Stimulated activated CD4-positive, alpha-beta T cell treated with anti-CD3 and anti-CD28 coated beads, TNF-alpha, amount 100 ng/mL, for 4 hours (primary cell): ENCODE measurements around the gene LSM8.
A peak's percentile ranks its signal among the peaks of the same experiment; 100 is the strongest.
"Not testable (repeated sequence)": the region's sequence is repeated elsewhere in the genome, so short reads cannot be mapped to it uniquely, and the experiment has no call there.

Source experiments
- DNase-seq, 3 experiments: peaks; one replicate each; pipeline ENCODE4 v3.0.0-alpha.2; 2020; ENCODE audit warnings: low read depth in 3 of 3

The LSM8 gene

DNA sequence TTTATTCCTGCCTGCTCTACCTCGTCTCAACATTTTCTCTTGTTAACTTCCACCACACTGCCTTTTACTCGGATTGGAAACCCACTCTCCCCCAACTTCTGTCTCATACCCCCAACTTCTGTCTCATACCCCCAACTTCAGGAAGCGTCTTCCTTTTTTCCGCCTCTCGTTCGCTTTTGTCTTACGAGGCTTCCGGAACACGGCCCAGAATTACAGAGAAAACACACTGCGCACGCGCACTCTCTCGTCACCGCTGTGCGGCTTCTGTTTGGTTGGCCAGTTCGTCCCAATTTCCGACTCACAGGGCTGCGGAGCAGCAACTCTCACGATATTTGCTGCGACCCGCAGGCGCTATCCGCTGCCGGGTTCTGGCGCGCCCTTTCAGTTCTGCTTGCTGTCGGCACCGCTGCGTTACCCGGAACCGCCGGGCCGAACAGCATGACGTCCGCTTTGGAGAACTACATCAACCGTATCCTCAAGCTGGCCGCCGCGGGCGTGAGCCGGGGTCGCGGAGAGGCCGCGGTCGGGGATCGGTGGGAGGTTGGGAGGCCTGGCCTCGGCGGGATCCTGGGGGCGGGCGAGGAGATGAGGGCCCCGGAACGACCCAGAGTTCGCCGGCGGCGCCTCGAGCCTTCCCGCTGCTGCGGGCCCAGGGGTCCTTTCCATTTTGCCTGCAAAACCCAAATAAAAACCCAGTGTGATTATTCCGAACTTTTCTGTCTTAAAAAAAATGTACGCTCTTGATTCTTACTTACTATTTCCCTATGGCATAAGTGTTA lies at the start of gene LSM8:
Gene LSM8 (plus strand): TSS at position 379 of the 779 bp plus-strand sequence. CDS start 60 bp downstream, at position 439.
- peak; percentile 93 to 95 (median 94) for DNase-seq

DNA sequence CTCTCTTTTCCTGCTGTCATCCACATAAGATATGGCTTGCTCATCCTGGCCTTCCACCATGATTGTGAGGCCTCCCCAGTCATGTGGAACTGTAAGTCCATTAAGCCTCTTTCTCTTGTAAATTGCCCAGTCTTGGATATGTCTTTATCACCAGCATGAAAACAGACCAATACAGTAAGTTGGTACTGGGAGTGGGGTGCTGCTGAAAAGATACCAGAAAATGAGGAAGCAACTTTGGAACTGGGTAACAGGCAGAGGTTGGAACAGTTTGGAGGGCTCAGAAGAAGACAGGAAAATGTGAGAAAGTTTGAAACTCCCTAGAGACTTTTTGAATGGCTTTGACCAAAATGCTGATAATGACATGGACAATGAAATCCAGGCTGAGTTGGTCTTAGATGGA lies 49.5 kb upstream of the LSM8 start:
- DNase-seq: not testable (repeated sequence)

DNA sequence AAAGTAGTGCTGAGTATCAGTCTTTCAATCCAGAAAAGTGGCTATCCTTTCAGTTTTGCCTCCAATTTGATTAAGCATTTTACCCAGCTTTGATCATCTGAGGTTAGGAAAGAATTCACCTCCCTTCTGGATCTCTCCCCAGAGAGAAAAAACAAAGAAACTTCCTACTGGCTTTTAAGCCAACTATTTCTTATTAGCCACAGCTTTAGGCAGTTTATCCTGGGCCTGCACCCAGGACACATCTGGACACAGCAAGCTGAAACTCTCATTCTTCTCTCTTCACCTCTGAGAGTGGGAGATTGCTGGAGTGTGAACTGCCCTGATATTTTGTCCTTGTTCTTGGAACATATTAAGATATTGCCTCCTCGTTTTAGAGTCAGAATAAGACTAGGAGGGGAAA lies 43.5 kb upstream of the LSM8 start:
- DNase-seq: no peak

DNA sequence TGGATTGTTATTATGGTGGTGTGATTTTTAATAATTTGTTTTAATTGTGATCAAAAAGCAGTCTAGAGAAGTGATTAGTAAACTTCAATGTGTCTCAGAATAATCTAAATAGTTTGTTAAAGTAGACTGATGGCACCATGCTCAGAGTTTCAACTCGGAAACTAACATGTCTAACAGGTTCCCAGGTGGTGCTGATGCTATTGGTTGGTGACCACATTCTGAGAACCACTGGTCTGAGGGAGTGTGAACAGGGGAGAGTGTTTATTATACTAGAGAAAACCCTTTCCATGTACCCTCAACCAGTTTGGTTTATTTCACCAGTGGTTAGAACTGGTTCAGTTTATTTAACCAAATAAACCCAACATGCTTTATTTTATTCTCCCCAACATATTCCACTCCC lies 42.0 kb upstream of the LSM8 start:
- DNase-seq: no peak

DNA sequence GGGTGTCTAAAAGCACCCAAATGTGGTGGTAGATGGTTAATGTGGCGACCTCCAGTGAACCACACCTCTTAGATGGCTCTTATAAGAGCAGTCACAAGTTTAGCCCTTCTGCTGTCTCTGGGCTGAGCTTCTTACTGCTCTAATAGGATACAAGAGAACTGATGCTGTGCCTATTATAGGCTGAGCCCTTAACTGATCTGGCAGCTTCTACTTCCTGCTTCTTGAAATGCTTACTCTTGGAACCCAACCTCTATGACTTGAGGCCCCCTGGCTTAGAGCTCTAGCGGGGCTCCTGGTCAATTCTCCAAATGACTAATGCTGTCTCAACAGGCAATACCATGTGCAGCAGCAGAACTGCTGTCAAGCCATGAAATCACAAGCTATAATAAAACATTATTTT lies 35.0 kb upstream of the LSM8 start:
- DNase-seq: no peak

DNA sequence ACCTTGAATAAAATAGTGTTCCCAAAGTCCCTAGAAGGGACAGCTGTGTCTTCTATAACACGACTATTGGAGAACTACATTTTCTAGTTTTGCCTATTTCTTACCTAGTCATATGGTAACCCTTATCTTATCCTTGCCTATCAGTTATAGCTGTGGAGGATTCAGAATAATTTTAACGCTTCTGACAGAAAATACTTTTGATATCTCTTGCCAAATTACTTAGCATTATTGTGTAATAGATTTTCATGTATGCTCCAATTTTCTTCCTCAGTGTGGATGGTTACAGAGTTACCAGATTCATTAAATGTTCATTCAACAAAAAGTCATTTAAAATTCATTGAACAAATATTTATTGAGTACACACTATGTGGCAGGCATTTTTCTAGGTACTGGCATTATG lies 34.6 kb upstream of the LSM8 start:
- no peak for DNase-seq

DNA sequence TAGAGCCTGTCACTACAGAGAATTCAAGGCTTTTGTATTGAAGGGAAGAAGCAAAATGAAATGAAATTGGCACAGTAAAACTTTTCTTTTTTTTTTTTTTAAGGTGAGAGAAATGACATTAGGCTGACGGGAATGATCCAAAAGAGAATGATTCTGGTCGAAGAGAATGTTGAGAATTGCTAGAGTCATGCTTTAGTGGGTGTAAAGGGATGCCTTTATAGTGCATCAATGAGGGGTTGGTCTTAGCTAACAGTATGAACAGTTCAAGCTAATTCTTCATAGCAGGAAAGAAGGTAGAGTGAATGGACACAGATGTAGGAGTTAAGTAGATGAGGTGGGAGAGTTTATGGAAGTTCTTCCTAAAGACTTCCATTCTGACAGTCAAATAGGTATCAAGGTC lies 32.3 kb upstream of the LSM8 start:
- DNase-seq: no peak

DNA sequence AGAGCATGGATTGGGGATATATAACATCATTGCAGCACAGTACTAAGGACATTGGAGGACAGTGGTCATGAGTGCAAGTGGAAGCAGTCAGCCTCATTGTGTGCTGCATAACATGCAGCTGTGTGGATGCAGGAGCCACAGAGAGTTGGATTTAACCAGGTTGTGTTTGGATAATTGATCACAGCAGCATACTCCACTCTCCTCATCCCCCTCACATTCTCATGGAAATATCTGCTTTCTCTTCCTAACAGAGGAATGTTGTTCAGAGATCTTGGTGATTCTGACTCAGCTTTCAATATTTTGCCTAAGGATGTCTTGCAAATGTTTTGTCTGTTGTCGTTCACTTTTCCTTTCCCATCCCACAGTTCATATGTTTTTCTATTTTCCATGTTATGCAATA lies 31.8 kb upstream of the LSM8 start:
- no peak for DNase-seq

DNA sequence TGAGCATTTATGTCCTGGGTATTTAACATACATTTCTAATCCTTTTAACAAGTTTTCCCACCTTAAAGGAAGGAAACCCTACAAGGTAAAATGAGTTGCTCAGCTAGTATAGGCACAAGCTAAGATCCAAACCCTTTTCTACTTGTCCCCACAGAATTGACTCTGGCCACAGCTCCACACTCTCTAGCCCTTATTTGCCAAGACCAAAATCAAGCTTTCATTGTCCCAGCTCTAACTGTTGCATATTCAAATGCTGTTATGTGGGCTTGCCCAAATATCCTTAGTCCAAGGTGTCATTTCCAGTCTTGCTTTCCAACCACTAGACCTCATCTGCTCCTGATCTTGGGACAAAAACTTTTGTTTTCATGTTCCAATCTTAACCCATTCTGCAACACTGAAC lies 31.3 kb upstream of the LSM8 start:
- DNase-seq: no peak

DNA sequence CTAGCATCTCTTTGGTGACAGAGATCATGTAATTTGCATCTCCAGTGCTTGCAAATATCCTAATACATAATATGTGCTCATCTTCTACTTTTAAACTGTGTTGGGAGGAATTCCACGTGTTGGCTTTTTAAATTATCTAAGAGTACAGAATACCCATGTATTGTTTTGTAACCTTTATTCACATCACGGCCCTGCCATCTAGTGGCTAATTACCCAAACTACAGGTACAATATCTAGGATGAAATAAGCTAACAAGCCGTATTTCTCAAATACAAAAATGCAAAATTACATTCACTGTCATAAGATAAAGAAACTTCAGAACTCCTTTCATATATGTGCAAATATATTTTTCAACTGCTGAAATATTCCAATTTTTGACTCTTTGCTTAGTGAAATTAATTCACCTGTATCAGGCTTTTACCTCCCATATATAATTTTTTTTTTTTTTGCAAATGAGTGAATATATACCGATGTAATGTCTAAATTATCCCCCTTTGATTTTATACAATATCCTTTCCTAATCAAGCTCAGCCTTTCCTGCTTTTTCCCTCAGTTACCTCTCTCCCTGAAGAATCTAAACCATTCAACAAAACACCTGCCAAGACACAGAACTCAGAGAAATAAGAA lies 30.3 kb upstream of the LSM8 start:
- DNase-seq: no peak

DNA sequence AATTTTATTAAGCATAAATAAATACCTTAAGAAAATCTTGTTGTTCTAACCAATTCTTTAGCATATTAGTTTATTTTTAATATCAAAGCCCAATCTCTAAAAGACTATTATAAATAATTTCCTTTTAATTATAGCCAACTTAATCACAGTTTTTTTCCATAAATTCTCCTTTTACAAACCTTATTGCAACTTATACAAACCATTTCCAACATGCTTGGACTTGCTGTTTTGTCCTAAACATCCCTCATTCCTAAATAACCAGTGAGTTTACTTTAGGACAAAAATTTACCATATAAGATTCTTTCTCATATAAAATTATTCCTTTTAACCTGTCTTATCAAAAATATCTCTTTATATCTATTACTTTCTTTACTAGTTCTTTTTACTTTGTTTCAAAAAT lies 25.2 kb upstream of the LSM8 start:
- no peak for DNase-seq

DNA sequence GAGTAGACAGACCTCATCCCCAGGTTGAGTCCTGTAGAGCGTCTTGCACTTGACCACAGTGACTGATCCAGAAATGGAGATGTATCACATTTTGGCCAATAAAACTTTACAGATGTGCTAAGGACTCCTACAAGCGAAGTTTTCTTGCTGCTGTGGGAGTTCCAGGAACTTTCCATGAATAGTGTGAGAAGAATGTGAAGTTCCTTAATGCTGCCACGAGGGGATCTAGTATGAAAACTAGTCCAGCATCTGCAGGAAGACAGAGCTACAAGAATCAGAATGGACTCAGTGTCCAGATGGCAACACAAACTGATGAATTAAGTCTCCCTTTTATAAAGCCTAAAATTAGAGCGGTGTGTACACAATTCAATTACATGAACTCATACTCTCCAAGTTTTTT lies 14.8 kb upstream of the LSM8 start:
- DNase-seq: no peak

DNA sequence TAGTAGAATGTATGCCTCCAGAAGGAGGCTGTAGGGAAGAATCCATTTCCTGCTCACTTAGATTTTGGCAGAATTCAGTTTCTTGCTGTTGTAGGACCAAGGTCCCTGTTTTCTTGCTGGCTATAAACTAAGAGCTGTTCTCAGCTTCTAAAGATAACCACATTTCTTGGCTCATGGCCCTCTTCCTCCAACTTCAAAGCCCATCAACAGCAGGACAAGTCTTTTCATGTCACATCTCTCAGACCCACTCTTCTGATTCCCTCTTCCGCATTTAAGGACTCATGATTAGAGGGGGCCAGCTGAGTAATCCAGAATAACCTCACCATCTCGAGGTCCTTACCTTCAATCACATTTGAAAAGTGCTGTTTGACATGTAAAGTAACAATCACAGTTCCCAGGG lies 8.2 kb upstream of the LSM8 start:
- no peak for DNase-seq

DNA sequence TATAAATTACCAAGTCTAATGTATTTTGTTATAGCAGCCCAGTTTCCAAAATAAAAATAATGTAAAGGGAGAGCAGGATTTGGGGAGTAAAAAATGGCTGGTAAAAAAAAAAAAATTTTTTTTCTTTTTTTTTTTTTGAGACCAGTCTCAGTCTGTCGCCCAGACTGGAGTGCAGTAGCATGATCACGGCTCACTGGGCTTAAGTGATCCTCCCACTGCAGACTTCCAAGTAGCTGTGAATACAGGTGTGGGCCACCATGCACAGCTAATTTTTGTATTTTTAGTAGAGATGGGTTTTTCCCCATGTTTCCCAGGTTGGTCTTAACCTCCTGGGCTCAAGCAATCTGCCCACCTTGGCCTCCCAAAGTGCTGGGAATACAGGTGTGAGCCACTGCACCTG lies 4.8 kb upstream of the LSM8 start:
- DNase-seq: no peak

DNA sequence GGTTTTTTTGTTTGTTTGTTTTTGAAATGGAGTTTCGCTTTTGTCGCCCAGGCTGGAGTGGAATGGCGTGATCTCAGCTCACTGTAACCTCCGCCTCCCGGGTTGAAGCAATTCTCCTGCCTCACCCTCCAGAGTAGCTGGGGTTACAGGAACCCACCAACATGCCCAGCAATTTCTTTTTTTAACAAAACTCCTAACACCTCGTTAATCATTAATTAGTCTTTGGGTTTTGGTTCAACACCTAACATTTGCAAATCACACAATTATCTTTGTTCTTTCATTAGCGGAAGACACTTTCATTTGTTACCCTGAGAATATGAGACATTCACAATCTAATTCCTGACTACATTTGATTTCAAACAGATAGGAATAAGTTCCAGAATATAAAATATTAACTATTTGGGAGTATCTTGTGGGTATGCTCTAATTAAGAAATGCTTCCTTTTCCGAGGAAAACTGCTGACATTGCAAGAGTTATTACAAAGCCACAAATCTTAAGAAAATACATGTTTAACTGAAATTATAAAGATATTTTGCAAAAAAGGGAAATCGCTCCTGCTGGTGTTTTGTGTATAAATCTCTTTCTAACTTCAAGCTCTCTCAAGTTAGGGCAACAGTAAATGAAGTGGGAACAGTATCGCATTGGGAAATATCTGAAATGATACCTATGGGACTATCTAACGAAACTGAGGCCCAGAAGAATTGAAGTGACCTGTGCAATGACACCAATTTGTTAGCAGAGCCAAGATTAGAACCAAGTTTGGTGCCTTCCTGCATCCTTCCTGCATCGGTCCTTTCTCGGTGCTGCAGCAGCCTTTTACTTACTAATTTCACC lies 1.2 kb upstream of the LSM8 start:
- no peak for DNase-seq

DNA sequence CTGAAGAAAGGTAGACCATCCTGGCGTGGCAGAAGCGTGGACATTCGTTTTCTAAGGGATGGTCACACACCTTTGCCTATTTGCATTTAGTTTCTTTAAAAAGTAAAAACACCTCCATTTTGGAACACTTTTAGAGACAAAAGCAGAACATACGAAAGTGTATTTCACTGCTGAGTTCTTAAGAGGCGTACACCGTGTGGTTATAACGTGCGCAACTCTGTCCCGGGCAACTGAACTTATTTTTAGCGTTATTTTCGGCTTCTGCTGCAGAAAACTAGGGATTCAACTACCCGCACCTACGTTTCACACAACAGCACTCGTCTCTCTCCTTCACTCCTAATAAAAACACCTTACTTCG lies 557 bp upstream of the LSM8 start:
- peak in 1 of 3 experiments; percentile 6 for DNase-seq

DNA sequence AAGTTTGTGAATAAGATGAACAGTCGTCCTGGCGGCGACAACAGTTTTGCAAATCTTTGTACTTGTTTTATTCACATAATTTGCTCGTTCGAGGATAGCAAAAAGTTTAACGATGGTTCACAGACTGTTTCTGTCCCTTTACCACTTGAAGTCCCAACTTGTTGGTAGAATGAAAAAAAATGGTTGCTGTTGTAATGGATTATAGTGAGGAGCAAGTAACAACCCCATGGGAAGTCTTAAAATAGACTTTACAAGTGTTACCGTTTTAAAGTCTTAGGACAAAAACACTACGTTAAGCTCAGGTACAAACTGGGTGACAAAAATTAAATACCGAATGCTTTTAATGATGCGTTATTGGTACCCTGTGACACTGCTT lies 589 bp downstream of the LSM8 start:
- no peak for DNase-seq

DNA sequence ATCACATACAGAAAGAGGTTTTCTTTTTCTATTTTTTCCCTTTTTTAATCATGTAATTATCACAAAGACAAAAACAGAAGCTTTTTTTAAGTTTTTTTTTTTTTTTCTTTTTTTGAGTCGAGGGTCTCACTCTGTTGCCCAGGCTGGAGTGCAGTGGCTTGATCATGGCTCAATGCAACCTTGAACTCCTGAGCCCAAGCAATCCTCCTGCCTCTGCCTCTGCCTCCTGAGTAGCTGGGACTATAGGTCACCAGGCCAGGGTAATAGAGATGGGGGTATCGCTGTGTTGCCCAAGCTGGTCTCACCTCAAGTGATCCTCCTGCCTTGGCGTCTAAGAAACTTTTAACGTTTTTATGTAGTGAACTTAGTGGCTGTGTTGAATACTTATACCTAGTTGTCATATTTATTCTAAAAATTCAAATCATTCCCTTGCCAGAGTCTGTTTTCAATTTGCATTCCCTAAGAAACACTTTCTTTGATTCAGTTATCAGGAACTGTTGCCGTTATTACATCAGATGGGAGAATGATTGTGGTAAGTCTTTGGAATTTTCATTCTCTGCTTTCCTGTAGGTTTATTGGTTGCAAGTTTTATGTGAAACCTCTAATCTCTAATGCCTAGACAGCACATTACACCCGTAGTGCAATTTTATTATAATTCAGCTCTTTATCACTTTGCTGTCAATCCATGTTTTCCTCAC lies 1.3 kb downstream of the LSM8 start:
- no peak for DNase-seq

DNA sequence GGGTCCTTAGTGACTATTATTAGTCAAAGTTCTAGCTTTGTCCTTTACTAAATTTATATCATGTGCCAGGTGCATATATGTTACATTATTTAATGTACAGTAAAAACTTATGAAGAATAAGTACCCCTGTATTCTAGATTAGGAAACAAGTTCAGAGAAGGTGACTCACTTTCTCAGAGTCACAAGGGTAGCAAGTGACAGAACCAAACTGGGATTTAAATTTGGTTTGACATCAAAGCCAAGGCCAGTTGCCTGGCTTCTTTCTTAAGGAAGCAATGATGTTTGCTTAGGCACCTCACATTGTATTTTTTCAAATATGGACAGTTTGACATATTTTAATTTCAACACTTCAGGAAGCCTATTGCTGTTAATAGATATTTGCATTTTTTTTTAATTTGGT lies 2.5 kb downstream of the LSM8 start:
- DNase-seq: no peak

DNA sequence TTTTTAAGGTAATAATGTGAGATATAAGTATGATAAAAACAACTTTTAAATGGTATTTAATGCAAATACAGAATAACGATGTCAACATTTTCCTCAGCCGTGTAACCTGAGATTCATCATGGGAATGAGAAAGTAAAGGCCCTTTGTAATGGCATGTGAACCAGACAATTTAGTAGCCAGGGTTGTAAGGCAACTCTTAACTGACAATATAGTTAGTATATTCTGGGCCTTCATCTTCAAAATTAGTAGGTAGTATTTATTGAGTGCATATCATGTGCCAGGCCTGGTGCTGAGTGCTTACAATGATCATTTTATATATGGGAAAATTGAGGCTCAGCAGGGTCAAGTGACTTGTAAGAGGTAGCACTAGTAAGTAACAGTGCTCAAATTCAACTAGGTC lies 10.6 kb downstream of the LSM8 start:
- DNase-seq: no peak

DNA sequence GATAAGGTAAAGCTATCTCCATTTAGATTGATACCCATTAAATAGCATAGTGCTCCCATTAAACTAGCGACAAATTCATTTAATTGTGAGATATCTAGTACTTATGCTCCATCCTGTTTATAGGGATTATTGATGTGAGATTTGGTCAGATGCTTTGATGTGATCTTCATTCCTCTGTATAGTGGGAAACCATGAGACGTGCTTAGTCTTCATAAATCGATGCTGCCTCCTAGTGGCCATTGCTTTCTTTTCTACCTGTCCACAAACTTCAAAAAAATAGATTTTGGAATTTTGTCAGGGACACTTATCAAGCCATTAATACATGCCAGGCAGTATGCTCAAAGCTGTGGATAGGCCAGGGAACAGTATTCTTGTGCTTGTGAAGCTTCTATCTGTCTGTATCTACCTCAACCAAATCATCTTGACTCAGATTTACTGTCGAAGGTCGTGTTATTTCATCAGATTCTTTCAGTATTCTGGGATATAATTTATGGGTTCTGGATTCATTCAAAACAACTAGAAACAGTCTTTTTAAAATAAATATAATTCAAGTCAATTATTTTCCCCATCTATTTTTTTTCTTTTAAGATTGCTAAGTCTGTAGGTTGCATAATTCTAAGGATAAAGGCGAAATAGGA lies 12.0 kb downstream of the LSM8 start:
- peak in 1 of 3 experiments; percentile 33 for DNase-seq

DNA sequence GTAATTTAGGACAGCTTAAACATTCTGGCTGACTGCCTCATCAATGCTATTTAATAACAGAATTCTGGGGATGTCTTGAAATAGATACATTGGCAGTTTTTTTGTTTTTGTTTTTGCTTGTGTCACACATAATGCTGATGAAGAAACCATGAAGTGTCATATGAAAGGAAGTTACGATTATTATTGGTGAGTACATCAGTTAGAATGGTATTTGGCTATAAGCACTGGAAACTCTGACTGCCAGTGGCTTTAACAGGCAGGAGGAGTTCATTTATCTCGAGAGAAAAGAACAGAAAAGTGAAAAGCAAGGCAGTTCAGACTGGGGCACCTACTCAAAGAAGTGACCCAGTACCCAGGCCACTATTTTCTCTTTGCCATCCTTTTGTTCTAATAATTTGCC lies 18.1 kb downstream of the LSM8 start:
- DNase-seq: no peak
